IPS-11a (cell line): ENCODE measurements around the gene SH3GL1.
"Not testable (repeated sequence)": the region's sequence is repeated elsewhere in the genome, so short reads cannot be mapped to it uniquely, and the experiment has no call there.

Experiments
- H3K4me3 ChIP-seq: one replicate; pipeline ENCODE4 v1.5.1; 2013; ENCODE audit warnings: low read depth, low read length, control low read depth

Gene SH3GL1

GRCh38 chr19:4365791-4366665 is 34.3 kb downstream of the SH3GL1 start:
- no peak overlapping the region for H3K4me3 ChIP-seq

- no peak overlapping the region for H3K4me3 ChIP-seq
Observed at GRCh38 chr19:4365341-4365740, 35.0 kb downstream of the SH3GL1 start.

- no peak overlapping the region for H3K4me3 ChIP-seq
Observed at GRCh38 chr19:4363571-4364304, 36.6 kb downstream of the SH3GL1 start.

GRCh38 chr19:4362831-4363545 is 37.4 kb downstream of the SH3GL1 start:
- H3K4me3 ChIP-seq: no peak overlapping the region

- no peak overlapping the region for H3K4me3 ChIP-seq
Observed at GRCh38 chr19:4362101-4362828, 38.1 kb downstream of the SH3GL1 start.

DNA sequence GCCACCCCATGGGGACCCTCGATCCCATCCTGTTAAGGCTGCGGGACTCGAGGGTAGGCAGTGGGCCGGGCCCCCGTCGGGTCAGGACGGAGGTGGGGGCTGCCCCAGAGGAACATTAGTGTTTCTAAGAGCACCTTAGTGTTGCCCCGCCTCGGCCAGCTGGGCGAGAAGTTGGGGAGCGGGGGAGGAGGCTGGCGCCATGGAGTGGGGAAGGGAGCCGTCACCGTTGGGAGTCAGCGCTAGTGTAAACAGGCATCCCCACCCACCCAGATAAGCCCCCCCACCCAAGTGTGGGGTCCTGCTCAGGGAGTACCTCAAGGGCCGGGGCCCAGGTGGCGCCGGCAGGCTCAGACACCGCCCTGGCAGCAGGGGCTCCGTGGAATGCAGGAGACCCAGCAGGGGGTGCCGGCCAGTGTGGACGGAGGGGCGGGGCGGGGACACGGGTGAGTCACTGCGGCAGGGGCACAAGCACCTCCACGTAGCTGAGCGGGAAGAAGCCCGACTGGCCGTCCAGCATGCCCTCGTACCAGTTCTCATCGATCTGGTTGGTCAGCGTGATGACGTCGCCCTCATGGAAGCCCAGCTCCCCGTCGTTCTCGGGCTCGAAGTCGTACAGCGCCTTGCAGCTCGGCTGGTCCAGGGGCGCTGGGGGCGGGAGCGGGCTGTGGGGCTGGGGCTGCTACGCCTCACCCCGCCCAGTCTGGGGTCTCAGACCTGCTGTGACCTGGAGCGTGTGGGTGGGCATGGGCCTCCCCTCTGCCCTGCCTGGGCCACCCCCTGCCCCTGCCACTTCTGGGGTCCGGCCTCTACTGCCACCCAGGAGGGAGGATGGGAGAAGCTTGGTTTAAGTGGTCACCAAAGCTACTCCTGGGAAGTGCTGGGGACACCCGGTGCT is 38.9 kb downstream of the SH3GL1 start:
- H3K4me3 ChIP-seq: no peak overlapping the region

DNA sequence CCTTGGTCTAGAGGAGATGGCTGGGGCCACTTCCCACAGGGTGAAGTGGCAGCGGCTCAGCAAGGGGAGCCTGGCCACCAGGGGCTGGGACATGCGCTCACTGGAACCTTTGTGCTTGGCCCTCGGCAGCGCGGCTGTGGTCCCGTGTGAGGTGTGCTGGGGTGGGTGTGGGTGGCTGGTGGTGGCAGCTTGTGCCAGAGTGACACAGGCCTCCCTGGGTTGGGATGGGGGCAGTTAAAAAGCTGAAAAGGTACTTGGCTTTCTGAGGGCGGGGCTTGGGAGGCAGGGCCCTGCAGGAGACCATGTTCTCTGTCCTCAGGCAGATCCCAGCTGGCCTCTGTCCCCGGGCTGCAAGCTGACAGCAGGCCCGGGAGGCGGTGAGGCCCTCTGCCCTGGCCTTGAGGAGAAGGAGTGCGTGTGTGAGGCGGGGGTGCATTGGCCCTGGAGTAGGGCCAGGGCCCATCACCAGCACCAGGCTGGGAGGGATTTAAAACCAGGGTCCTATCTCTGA is 39.7 kb downstream of the SH3GL1 start:
- H3K4me3 ChIP-seq: no peak overlapping the region

- H3K4me3 ChIP-seq: no peak overlapping the region
Observed at GRCh38 chr19:4360081-4360569, 40.2 kb downstream of the SH3GL1 start.

DNA sequence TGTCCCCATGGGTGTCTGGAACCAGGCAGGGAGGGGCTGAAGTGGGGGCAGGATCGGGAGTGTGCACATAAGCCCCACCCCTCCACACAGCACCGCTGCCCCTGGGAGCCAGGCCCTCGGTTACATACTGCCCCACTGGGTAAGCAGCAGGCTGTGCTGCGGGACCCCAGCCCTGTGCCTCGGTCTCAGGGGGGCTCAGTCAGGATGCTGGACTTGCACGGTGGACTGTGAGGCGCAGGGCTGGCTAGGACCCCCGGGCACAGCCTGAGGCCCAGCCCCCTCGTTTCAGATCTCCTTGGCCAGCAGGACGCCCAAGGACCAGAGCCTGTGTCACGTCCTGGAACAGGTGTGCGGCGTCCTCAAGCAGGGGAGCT is 40.7 kb downstream of the SH3GL1 start:
- H3K4me3 ChIP-seq: no peak overlapping the region

GRCh38 chr19:4358709-4359626 is 41.4 kb downstream of the SH3GL1 start:
- H3K4me3 ChIP-seq: no peak overlapping the region

DNA sequence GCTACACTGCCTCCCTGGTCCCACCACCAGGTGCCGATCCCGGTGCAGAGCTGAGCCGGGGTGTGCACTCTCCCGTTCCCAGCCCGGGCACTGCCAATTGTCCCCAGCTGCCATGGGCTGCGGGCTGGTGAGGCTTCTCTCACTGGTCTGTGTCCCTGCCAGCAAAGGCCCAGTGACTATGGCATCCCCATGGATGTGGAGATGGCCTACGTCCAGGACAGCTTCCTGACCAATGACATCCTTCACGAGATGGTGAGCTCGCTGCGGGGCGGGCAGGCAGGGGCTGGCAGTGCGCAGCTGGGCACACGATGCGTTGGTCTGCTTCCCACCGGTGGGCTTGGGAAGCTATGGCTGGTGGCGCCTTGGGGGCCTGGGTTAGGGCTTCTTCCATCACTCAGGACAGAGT is 42.4 kb downstream of the SH3GL1 start:
- no peak overlapping the region for H3K4me3 ChIP-seq

DNA sequence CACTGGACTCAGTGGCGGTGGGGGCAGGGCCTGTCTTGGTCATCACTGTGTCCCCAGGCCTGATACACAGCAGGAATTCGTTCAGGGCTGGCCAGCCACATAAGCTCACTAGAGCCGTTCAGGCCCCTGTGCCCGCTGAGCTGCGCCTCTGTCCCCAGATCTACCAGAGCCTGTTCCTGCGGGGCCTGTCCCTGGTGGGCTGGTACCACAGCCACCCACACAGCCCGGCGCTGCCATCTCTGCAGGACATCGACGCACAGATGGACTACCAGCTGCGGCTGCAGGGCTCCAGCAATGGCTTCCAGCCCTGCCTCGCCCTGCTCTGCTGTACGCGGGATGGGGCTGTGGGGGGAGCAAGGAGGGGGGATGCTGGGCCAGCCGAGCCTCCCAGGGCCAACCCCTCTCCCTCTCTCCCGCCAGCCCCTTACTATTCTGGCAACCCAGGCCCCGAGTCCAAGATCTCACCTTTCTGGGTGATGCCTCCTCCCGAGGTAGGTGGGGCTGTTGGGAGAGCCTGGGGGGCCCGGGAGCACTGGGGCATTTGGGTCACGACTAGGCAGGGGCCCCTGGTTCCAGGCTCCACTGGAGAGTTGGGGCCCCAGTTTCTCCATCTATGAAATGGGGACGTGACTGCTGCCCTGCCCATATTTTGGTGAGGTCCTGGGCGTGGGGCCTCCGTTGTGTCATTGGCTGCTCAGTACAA is 43.1 kb downstream of the SH3GL1 start:
- no peak overlapping the region for H3K4me3 ChIP-seq

DNA sequence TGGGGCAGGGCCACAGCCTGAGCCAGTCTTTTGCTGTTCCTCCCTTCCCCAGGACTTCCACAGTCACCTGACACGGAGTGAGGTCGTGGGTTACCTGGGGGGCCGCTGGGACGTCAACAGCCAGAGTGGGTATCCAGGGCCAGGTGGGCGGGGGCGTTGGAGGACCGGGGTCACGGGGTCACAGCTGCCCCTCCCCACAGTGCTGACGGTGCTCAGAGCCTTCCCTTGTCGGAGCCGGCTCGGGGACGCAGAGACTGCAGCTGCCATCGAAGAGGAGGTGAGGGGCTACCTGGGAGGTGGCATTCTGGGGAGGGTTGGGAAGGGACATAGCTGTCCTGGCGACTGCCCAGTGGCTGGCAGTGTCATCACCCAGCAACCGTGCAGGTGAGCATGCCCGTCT is 45.5 kb downstream of the SH3GL1 start:
- H3K4me3 ChIP-seq: no peak overlapping the region

- H3K4me3 ChIP-seq: no peak overlapping the region
Observed at GRCh38 chr19:4354282-4354681, 46.1 kb downstream of the SH3GL1 start.

DNA sequence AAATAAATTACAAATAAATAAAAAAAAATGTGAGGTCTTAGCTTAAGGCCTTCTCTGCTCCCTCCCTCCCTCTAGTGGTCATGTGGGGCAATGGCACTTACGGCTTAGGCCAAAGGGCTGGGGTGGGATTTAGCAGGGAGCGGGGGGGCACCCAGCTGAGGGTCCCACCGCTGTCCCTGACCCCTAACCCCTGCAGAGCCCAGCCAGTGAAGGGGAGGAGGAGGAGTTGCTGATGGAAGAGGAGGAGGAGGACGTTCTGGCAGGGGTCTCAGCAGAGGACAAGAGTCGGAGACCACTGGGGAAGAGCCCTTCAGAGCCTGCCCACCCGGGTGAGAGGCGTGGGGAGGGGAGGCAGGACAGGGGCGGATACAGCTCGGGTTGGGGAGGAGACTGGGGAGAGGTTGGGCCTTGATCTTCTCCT is 47.6 kb downstream of the SH3GL1 start:
- no peak overlapping the region for H3K4me3 ChIP-seq

GRCh38 chr19:4350726-4351125 is 49.6 kb downstream of the SH3GL1 start:
- H3K4me3 ChIP-seq: no peak overlapping the region

- H3K4me3 ChIP-seq: no peak overlapping the region
Observed at GRCh38 chr19:4350111-4350510, 50.2 kb downstream of the SH3GL1 start.

DNA sequence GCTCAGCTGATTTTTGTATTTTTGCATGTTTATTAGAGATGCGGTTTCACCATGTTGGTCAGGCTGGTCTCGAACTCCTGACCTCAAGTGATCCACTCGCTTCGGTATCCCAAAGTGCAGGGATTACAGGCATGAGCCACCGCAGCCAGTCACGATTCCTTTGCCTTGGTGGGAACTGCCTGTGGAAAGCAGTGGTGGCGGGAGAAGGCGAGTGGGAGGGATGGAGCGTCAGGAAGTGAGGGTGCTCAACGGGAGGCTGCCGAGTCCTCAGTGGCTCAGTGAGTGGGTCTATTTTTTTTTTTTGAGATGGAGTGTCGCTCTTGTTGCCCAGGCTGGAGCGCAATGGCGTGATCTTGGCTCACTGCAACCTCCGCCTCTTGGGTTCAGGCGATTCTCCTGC is 51.1 kb downstream of the SH3GL1 start:
- H3K4me3 ChIP-seq: not testable (repeated sequence)
